Omental fat pad (tissue), 4 donors: ENCODE measurements around the gene ZP3. TPM values are rescaled to one million over a fixed set of nuclear protein-coding genes. Genes with fewer than 3 reads are reported as not detected.
"Not testable (repeated sequence)": the region's sequence is repeated elsewhere in the genome, so short reads cannot be mapped to it uniquely, and the experiment has no call there.

ENCODE experiments used
- ATAC-seq: fragments of 150-250 bp; one replicate; pipeline ENCODE4 v1.9.1; 2016; ENCODE audit warnings: mild to moderate bottlenecking, moderate library complexity; ENCODE audit not compliant: low FRiP score
- DNase-seq: peaks from one replicate; pipeline ENCODE4 v3.0.0-alpha.2; 2019; ENCODE audit warnings: low spot score
- CTCF ChIP-seq, 3 donors: fragments of 450-650 bp; IDR thresholded peaks; one replicate each; pipeline ENCODE4 v1.5.1; 2016 to 2017; ENCODE audit warnings: antibody characterized with exemption in 3 of 3, mild to moderate bottlenecking in 3 of 3, moderate library complexity in 2 of 3
- total RNA-seq, 4 donors: library from RNA; depleted of rRNA; stranded (reverse); fragments of >200 nt; gene quantifications; one replicate each; pipeline ENCODE4 v1.1.0, GENCODE V29; 2016

Gene ZP3
- total RNA-seq, 4 donors from 2014 or later: 0.48 to 2.6 (median 0.65) TPM; not detected in 1

- ATAC-seq (no peak), DNase-seq (no peak)
- TF ChIP-seq CTCF (IDR thresholded peaks at IDR 0.05): no peak
Measured at GRCh38 chr7:76407718-76408117, 17.0 kb upstream of the ZP3 start.

DNA sequence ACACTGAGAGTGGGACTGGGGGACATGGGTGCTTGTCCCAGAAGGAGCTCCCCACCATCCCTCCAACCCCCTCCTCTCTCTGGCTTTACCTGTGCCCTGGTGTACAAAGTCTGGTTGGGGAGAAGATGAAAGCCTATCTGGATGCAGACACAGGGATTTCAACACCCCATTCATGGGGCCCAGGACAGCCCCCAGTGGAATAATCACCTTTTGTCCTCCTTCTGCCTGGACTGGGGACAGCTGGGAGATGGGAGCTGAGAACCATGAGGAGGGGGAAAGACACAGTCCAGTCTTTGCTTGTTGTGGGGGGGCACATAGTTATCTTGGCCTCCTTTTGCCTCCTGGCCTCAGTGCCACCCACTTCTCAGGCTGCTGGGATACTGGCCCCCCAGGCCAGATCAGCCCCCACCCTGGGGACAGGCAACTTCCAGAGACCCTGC, 16.6 kb upstream of the ZP3 start:
- ATAC-seq (no peak), DNase-seq (no peak)
- TF ChIP-seq CTCF (IDR thresholded peaks at IDR 0.05): no peak

- ATAC-seq (peak; percentile 45), DNase-seq (no peak)
- TF ChIP-seq CTCF (IDR thresholded peaks at IDR 0.05): no peak
Measured at GRCh38 chr7:76409537-76409936, 15.2 kb upstream of the ZP3 start, which contains the start of gene SSC4D. SSC4D (minus strand) TSS chr7:76409697; CDS start chr7:76404439, 5,258 bp downstream.

GRCh38 chr7:76411626-76412025, 13.1 kb upstream of the ZP3 start:
- DNase-seq (no peak), ATAC-seq (no peak)
- no peak for TF ChIP-seq CTCF (IDR thresholded peaks at IDR 0.05)

DNA sequence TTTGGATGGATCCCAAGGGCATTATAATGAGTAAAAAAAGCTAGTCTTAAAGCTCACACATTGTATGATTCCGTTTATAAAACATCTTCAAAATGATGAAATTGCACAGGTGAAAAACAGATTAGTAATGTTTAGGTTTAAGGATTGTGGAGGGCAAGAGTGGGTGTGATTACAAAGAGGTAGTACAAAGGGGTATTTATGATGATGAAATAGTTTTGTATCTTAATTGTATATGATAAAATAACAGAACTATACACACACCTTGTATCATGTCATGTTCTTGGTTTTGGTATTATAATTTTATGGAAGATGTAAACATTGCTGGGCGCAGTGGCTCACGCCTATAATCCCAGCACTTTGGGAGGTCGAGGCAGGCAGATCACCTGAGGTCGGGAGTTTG, 12.5 kb upstream of the ZP3 start:
- no peak for DNase-seq
- no peak for TF ChIP-seq CTCF (IDR thresholded peaks at IDR 0.05)
- no peak for ATAC-seq

DNA sequence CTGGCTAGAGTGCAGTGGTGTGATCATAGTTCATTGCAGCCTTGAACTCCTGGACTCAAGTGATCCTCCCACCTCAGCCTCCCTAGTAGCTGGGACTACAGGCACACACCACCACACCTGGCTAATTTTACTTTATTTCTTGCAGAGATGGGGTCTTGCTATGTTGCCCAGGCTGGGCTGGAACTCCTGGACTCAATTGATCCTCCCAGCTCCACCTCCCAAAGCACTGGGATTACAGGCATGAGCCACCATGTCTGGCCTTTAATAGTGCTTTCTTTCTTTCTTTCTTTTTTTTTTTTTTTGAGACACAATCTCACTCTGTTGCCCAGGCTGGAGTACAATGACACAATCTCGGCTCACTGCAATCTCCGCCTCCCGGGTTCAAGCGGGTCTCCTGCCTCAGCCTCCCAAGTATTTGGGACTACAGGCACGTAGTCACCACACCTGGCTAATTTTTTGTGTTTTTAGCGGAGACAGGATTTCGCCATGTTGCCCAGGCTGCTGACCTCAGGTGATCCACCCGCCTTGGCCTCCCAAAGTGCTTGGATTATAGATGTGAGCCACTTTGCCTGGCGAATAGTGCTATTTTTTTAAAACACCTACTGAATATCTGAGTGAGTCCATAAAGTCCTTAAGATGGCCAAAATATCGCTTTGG, 7.0 kb upstream of the ZP3 start:
- ATAC-seq, DNase-seq: not testable (repeated sequence)

DNA sequence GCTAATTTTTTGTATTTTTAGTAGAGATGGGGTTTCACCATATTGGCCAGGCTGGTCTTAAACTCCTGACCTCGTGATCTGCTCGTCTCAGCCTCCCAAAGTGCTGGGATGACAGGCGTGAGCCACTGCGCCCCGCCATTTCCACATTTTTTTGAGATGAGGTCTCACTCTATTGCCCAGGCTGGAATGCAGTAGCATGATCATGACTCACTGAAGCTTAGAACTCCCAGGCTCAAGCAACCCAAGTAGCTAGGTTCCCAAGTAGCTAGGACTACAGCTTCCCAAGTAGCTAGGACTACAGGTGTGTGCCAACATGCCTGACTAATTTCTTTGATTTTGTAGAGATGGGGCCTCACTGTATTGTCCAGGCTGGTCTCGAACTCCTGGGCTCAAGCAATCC, 3.7 kb upstream of the ZP3 start:
- not testable (repeated sequence) for DNase-seq
- peak; percentile 26 for ATAC-seq

DNA sequence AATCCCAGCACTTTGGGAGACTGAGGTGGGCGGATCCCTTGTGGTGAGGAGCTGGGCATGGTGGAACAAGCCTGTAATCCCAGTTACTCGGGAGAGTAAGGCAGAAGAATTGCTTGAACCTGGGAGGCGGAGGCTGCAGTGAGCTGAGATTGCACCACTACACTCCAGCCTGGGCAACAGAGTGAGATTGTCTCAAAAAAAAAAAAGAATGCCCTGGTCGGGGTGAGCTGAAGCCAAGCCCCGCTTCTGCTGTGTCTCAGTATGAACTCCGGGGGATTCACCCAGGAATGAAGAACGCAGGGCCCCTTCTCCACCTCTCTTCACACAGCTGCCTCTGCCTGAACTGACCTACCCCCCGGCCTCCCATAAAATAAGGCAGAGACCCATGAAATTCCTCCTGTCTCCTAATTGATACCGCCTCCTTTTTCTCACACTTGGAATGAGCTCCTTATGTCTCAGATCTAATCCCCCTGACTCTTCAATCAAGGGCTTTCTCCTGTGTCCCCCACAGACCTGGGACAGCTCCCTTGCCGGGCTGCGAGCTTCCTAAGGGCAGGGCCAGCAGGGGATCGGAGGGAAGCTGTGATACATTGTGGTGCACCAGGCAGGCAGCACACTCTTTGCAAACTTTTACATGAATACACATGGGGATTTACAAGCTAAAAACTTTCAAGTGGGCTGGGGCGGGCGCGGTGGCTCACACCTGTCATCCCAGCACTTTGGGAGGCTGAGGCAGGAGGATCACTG, 911 bp upstream of the ZP3 start:
- no peak for ATAC-seq
- TF ChIP-seq CTCF (IDR thresholded peaks at IDR 0.05): no peak
- DNase-seq: no peak
